Middle frontal gyrus (tissue), 1 donor: ENCODE data around the gene RPRD1B.
"Not testable (repeated sequence)": the region's sequence is repeated elsewhere in the genome, so short reads cannot be mapped to it uniquely, and the experiment has no call there.

Experiments
- DNase-seq: peaks from one replicate; pipeline ENCODE4 v3.0.0-alpha.2; 2015; ENCODE audit warnings: low spot score; ENCODE audit errors: extremely low spot score

RPRD1B gene

GRCh38 chr20:38073307-38074071, 39.9 kb downstream of the RPRD1B start:
- peak; percentile 60 for DNase-seq

- DNase-seq: no peak
These were observed 41.8 kb downstream of the RPRD1B start for GRCh38 chr20:38075161-38075998.

DNA sequence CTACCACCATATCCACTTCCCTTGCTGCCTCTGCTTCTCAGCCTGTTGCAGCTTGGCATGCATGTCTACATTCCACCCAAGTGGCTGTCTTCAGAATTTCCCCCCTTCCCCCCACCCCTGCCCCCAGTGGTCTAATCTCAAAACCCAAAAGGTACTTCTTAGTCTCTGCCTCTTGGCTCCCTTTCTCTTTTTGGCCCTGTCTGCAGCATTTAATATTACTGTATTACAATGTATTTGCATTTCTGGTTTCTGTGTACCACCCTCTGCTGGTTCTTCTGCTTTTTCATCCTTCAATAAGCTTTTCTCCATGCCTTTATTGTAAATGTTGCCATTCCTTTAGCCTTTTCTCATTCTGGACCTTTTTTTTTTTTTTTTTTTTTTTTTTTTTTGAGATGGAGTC, 43.0 kb downstream of the RPRD1B start:
- DNase-seq: no peak

DNA sequence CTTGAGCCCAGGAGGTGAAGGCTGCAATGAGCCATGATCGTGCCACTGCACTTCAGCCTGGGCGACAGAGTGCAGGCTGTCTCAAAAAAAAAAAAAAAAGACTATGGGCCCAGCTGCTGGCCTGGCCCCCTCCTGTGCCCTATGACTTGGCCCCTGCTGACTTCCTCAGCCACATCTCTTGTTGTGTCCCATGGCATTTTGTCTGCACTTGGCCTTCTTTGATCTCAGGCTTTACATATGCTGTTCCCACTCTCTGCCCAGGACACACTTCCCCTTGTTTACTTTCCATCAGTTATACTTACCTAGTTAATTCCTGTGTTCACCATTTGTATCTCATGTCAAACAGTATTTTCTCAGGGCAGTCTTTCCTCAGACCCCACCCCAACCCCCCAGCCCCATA, 44.5 kb downstream of the RPRD1B start:
- no peak for DNase-seq

DNA sequence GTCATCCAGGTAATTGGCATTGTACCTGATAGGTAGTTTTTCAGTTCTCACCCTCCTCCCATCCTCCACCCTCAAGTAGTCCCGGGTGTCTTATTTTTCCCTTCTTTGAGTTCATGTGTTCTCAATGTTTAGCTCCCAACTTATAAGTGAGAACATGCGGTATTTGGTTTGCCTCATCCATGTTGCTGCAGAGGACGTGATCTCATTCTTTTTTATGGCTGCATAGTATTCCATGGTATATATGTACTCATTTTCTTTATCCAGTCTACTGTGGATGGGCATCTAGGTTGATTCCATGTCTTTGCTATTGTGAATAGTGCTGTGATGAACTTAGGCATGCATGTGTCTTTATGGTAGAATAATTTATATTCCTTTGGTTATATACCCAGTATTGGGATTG, 45.8 kb downstream of the RPRD1B start:
- no peak for DNase-seq

- DNase-seq: no peak
These were observed 48.0 kb downstream of the RPRD1B start for GRCh38 chr20:38081575-38081974.

- DNase-seq: no peak
These were observed 49.3 kb downstream of the RPRD1B start for GRCh38 chr20:38082894-38083293.

DNA sequence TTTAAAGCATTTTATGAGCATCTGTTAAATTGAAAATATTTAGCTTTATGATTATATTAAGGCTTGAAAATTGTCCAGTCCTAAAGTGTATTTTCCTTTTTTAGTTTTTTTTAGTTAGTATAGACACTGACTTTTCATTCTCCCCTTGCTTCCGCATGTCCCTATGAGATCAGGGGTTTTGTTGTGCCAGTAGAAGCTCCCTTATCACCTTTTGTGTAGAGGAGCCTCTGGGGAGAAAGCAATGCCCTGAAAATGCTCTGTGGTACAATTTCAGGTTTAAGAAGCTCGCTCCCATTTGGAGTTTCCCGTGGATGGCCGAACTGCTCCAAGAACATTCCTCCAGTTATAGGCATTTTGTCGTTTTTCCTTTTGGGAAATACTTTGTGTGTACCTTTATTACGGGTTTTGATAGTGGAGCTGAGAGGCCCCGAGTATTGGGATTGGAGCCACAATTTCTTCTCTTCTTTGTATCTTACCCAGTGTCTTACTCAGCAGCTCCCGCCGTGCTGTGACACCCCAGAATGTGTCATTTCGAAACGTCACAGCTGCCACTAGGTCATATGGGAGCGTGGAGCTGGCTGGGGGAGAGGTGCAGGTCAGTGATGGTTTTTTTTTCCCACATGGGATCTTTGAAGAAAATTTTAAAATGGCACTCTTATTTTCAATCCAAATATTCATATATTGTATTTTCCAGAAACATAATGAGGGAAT, 49.9 kb downstream of the RPRD1B start:
- no peak for DNase-seq

- DNase-seq: no peak
These were observed 50.9 kb downstream of the RPRD1B start for GRCh38 chr20:38084425-38084951.

DNA sequence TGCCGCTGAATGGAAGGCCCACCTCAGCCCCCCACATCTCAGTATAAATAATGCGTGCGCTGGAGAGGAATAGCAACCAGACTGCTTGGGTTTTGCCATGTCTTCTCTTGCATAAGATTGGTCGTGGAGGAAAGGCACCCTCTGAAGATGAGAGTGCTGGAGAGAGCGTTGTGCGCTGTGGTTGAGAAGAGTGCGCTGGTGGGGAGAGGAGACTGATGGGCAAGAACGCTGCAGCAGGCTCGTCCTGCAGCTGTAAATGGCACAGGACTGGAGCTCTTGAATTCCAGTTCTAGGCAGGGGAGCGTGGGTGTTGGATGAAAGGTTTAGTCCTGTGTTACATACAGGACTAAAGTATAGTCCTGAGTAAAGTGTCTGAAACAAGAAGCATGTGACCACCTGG, 51.5 kb downstream of the RPRD1B start:
- DNase-seq: no peak

DNA sequence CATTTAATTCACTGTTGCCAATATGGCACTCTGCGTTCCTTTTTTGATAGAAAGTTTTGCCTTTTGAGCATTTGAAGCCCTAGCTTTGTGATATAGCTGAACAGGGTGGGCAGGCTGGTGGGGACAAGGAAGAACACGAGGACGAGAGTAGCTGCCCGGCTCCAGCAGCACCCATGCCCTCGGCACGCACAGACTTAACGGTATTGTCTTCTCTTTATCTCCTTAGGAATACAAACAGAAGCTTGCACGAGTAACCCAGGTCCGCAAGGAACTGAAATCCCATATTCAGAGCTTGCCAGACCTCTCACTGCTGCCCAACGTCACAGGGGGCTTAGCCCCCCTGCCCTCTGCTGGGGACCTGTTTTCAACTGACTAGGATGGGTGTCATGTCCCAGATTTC, 56.0 kb downstream of the RPRD1B start:
- DNase-seq: no peak

- DNase-seq: no peak
These were observed 56.5 kb downstream of the RPRD1B start for GRCh38 chr20:38090061-38090460.

- DNase-seq: no peak
These were observed 58.1 kb downstream of the RPRD1B start for GRCh38 chr20:38091441-38092216.

GRCh38 chr20:38092260-38092857, 58.8 kb downstream of the RPRD1B start:
- no peak for DNase-seq

DNA sequence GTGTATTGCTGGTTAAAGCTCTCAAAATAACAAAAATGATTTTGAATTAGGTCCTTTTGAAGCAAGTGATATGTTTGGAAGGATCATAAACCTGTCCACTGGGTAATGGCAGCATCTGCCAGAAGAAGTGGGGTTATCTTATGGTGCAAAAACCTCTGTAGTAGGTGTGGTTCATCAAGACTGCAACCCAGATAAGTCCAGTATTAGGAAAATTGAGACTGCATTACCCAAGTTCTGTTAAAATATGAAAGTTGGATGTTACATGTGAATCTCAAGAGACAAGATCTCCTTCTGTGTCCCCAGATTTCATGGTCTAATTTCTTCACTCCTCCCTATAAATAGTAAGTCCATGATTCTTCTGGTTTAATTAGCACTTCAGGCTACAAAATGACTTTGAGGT, 59.4 kb downstream of the RPRD1B start:
- no peak for DNase-seq

GRCh38 chr20:38093641-38094077, 60.1 kb downstream of the RPRD1B start:
- no peak for DNase-seq

DNA sequence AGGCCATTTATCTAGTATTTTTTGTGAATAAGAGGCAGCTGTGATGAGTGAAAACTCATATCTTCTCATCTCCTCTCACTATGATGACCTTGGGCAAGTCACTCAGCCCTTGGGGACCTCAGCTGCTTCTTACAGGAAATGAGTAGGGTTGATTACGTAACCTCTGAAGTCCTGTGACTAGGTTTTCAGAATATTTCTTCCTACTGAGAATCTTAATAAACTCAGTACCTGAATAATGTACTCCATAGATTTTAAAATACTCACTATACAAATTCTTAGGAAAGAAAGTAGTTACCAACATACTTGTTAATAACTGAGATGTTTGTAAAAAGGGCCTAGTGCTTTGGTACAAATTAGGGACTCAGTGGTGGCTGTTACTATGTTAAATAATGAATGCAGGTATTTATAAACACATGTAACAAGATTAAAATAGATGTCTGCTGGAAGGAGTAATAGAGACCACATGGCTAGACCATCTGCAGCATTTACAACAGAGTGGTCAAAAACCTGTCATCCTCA, 60.9 kb downstream of the RPRD1B start:
- no peak for DNase-seq

DNA sequence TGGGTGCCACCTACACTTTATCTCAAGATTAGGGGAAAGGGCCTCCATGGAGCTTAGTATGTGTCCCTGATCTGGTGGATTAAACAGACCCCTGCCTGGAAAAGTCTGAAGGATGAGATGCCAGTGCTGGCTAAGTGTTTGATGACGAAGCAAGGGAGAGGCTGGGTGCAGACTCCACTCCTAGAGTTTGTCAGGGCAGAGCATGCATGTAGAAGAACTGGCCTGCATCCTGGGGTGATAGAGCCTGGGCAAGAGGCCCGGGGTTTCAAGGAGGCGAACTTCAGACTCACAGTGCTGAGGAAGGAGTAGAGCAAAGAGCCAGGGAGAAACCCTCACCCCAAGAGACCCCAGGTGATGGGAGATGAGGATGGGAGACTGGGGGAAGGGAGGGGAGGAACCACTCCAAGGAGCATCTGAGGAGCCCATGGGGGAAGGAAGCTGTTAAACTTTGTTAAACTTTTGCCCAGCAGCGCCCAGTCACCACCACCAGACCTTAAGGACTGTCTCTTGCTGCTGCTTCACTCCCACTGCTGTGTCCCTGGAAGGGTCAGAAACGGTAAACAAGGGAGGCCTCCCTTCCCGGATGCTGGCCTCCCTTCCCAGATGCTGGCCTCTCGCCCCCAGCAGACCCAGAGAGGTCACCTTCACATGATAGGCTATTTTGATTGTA, 61.6 kb downstream of the RPRD1B start:
- no peak for DNase-seq

DNA sequence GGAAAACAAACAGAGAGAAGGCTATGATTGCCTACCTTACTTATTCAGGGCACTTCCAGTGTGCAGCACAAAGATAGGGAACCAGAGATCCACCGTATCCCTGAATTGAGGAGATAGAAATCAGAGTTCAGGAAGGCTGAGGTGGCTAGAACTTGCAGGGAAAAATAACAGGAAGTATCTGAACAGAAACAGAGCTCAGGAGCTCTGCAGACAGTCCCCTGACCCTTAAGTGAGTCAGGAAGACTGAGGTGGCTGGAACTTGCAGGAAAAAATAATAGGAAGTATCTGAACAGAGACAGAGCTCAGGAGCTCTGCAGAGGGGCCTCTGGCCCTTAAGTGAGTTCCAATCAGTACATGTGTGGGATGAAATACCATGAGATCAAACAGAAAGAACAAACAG, 65.4 kb downstream of the RPRD1B start:
- no peak for DNase-seq

- DNase-seq: not testable (repeated sequence)
These were observed 68.7 kb downstream of the RPRD1B start for GRCh38 chr20:38102206-38102605.
